Measurements from ENCODE around the gene NPHS2.
"Not testable (repeated sequence)": the region's sequence is repeated elsewhere in the genome, so short reads cannot be mapped to it uniquely, and the experiment has no call there.

Gene NPHS2

GRCh38 chr1:179545321-179545720, 30.4 kb downstream of the NPHS2 start:
- DNase-seq, result no peak

DNA sequence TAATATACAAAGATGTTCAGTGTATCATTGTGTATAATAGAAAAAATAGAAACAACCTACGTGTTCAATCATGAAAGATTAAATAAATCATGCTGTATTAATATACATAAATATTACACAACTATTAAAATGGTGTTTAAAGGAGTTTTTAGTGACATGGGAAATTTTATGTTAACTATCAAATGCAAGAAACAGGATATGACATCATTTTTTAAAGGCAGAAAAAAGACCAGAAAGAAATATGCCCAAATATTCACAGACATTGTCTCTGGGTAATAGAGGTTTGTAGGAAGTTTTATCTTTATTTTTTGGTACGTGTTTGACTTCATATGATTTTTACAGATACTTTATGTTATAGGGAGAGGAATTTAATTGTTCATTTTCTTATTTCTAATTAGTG, 34.0 kb downstream of the NPHS2 start:
- DNase-seq, result no peak

DNA sequence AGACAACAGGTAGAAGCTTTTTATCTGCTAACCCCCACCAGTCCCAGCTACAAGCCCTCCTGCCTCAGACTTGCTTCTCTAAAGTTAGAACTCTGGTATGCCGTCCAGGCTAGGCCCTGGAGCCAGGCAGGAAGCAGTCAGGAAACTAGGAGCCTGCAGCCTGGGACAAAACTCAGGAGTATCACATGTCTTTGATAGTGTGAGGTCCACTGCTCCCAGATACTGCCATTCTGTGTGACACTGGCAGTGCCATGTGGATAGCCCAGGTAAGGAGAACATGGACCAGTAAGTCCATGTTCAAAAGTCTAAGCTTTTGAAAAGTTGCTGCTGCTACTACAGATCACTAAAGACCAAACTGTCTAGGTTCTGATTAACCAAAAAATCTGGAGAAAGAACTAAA, 45.4 kb downstream of the NPHS2 start:
- DNase-seq, result no peak

GRCh38 chr1:179529482-179530195, 46.1 kb downstream of the NPHS2 start:
- DNase-seq, result no peak

DNA sequence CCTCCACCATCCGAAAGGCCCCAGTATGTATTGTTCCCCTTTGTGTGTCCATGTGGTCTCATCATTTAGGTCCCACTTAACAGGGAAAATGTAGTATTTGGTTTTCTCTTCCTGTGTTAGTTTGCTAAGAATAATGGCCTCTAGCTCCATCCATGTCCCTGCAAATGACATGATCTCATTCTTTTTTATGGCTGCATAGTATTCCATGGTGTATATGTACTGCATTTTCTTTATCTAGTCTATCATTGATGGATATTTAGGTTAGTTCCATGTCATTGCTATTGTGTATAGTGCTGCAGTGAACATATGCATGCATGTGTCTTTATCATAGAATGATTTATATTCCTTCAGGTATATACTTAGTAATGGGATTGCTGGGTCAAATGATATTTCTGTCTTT, 57.2 kb downstream of the NPHS2 start:
- DNase-seq, result not testable (repeated sequence)

GRCh38 chr1:179516976-179517705, 58.6 kb downstream of the NPHS2 start:
- DNase-seq, result no peak

GRCh38 chr1:179510038-179510437, 65.7 kb downstream of the NPHS2 start:
- DNase-seq, result no peak

DNA sequence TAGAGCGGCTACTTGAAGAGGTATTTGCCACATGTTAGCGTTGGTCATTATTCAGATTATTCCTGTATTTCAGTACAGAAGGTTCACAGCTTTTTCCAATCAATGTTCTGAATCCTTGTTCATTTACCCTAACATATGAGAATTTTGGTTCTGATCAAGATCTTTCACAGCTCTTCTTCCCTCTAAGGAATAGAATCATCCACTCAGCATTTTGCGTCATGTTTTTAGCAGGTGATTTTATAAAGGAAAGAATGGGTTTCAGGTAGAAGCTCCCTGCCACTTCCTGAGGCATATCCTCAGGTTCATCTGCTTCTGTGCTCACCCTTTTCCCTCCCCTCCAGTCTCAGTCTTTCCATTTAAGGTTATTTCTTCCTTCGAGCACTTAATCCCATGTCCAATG, 66.4 kb downstream of the NPHS2 start:
- no peak for DNase-seq

DNA sequence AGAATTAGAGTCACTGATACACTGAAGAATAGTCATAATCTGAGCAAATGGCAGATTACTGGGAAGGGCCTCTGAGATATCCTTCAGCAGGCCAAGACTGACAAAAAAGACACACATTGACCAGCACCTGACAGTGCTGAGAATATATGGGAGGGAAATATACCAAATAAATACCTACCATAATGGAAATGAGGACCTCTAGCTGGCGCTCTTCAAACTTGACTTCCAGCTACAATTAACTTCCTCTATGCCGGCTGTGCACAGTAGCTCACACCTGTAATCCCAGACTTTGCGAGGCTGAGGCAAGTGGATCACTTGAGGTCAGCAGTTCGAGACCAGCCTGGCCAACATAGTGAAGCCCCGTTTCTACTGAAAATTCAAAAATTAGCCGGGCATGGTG, 69.5 kb downstream of the NPHS2 start:
- peak; percentile 3 for DNase-seq

All from NCI-H69 (cell line).